ENCODE measurements around the gene ZFC3H1.

Gene ZFC3H1

GRCh38 chr12:71627438-71628002, 36.1 kb downstream of the ZFC3H1 start:
- DNase-seq (ENCODE audit: low read depth), result no peak

GRCh38 chr12:71626768-71627167, 36.9 kb downstream of the ZFC3H1 start:
- no peak for DNase-seq (ENCODE audit: low read depth)

GRCh38 chr12:71626098-71626497, 37.5 kb downstream of the ZFC3H1 start:
- DNase-seq (ENCODE audit: low read depth), result peak; percentile 18

- DNase-seq (ENCODE audit: low read depth), result no peak
Observed at GRCh38 chr12:71625476-71625875, 38.2 kb downstream of the ZFC3H1 start.

GRCh38 chr12:71621938-71622337, 41.7 kb downstream of the ZFC3H1 start:
- no peak for DNase-seq (ENCODE audit: low read depth)

GRCh38 chr12:71610031-71610795, 53.4 kb downstream of the ZFC3H1 start:
- no peak for DNase-seq (ENCODE audit: low read depth)

GRCh38 chr12:71607494-71608330, 55.9 kb downstream of the ZFC3H1 start:
- DNase-seq (ENCODE audit: low read depth), result no peak

GRCh38 chr12:71605039-71605438, 58.6 kb downstream of the ZFC3H1 start:
- DNase-seq (ENCODE audit: low read depth), result no peak

- DNase-seq (ENCODE audit: low read depth), result no peak
Observed at GRCh38 chr12:71602761-71603577, 60.7 kb downstream of the ZFC3H1 start.

GRCh38 chr12:71601546-71601945, 62.1 kb downstream of the ZFC3H1 start:
- no peak for DNase-seq (ENCODE audit: low read depth)

GRCh38 chr12:71599210-71599609, 64.4 kb downstream of the ZFC3H1 start:
- DNase-seq (ENCODE audit: low read depth), result no peak

GRCh38 chr12:71594214-71594948, 69.3 kb downstream of the ZFC3H1 start:
- peak; percentile 7 for DNase-seq (ENCODE audit: low read depth)

GRCh38 chr12:71592841-71593240, 70.8 kb downstream of the ZFC3H1 start:
- no peak for DNase-seq (ENCODE audit: low read depth)

- DNase-seq (ENCODE audit: low read depth), result no peak
Observed at GRCh38 chr12:71591601-71592000, 72.0 kb downstream of the ZFC3H1 start.

GRCh38 chr12:71589478-71589881, 74.2 kb downstream of the ZFC3H1 start:
- no peak for DNase-seq (ENCODE audit: low read depth)

GRCh38 chr12:71587012-71587411, 76.6 kb downstream of the ZFC3H1 start:
- no peak for DNase-seq (ENCODE audit: low read depth)

- no peak for DNase-seq (ENCODE audit: low read depth)
Observed at GRCh38 chr12:71585218-71585617, 78.4 kb downstream of the ZFC3H1 start.

- no peak for DNase-seq (ENCODE audit: low read depth)
Observed at GRCh38 chr12:71584356-71584755, 79.3 kb downstream of the ZFC3H1 start.

- no peak for DNase-seq (ENCODE audit: low read depth)
Observed at GRCh38 chr12:71582925-71583324, 80.7 kb downstream of the ZFC3H1 start.

- no peak for DNase-seq (ENCODE audit: low read depth)
Observed at GRCh38 chr12:71581206-71581605, 82.4 kb downstream of the ZFC3H1 start.

GRCh38 chr12:71578694-71579258, 84.9 kb downstream of the ZFC3H1 start:
- DNase-seq (ENCODE audit: low read depth), result no peak
